ENCODE results near the gene SCFD2. TPM values are rescaled to one million over a fixed set of nuclear protein-coding genes. Genes with fewer than 3 reads are reported as not detected.

Gene SCFD2
- total and polyA plus RNA-seq, 2 of the 8 experiments (the other 6 are each of a cell fraction or from before 2014, with no cell fraction given) = 6.2 to 10.2 TPM

DNA sequence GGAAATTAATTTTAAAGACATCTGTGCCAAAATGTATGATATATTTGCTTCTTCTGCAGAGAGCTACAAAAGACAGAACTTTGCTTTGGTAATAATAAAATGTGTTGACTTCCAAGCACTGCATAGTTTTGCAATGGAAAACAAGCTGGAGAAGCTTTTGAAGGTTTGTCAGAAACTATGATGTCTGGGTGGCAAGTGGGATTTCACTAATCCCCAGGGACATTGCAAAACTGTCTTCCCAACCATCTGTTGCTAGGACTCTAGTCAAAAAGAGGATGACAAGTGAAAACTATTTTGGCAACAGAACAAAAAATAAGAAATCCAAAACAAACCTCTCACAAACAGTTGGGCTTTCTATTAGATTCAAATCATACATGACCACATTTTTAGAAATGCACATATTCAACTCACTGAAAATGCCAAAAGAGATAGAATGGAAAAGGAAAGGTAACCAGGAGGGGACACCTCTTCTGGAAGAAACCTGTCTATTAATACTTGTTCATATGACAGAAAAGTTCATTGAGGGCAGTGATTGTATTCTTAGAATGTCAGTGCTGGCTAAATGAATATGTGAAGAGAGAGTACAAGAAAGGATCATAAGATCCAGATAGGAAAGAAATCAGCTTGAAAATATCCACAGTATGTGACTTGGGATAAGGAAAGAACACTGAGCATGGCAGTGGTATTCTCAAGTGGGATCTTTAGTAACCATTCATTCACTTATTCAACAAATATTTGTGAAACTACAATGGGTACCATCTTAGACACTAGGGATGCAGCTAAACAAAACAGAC, 275.7 kb downstream of the SCFD2 start (continued):
- TF ChIP-seq, protein P1, sequence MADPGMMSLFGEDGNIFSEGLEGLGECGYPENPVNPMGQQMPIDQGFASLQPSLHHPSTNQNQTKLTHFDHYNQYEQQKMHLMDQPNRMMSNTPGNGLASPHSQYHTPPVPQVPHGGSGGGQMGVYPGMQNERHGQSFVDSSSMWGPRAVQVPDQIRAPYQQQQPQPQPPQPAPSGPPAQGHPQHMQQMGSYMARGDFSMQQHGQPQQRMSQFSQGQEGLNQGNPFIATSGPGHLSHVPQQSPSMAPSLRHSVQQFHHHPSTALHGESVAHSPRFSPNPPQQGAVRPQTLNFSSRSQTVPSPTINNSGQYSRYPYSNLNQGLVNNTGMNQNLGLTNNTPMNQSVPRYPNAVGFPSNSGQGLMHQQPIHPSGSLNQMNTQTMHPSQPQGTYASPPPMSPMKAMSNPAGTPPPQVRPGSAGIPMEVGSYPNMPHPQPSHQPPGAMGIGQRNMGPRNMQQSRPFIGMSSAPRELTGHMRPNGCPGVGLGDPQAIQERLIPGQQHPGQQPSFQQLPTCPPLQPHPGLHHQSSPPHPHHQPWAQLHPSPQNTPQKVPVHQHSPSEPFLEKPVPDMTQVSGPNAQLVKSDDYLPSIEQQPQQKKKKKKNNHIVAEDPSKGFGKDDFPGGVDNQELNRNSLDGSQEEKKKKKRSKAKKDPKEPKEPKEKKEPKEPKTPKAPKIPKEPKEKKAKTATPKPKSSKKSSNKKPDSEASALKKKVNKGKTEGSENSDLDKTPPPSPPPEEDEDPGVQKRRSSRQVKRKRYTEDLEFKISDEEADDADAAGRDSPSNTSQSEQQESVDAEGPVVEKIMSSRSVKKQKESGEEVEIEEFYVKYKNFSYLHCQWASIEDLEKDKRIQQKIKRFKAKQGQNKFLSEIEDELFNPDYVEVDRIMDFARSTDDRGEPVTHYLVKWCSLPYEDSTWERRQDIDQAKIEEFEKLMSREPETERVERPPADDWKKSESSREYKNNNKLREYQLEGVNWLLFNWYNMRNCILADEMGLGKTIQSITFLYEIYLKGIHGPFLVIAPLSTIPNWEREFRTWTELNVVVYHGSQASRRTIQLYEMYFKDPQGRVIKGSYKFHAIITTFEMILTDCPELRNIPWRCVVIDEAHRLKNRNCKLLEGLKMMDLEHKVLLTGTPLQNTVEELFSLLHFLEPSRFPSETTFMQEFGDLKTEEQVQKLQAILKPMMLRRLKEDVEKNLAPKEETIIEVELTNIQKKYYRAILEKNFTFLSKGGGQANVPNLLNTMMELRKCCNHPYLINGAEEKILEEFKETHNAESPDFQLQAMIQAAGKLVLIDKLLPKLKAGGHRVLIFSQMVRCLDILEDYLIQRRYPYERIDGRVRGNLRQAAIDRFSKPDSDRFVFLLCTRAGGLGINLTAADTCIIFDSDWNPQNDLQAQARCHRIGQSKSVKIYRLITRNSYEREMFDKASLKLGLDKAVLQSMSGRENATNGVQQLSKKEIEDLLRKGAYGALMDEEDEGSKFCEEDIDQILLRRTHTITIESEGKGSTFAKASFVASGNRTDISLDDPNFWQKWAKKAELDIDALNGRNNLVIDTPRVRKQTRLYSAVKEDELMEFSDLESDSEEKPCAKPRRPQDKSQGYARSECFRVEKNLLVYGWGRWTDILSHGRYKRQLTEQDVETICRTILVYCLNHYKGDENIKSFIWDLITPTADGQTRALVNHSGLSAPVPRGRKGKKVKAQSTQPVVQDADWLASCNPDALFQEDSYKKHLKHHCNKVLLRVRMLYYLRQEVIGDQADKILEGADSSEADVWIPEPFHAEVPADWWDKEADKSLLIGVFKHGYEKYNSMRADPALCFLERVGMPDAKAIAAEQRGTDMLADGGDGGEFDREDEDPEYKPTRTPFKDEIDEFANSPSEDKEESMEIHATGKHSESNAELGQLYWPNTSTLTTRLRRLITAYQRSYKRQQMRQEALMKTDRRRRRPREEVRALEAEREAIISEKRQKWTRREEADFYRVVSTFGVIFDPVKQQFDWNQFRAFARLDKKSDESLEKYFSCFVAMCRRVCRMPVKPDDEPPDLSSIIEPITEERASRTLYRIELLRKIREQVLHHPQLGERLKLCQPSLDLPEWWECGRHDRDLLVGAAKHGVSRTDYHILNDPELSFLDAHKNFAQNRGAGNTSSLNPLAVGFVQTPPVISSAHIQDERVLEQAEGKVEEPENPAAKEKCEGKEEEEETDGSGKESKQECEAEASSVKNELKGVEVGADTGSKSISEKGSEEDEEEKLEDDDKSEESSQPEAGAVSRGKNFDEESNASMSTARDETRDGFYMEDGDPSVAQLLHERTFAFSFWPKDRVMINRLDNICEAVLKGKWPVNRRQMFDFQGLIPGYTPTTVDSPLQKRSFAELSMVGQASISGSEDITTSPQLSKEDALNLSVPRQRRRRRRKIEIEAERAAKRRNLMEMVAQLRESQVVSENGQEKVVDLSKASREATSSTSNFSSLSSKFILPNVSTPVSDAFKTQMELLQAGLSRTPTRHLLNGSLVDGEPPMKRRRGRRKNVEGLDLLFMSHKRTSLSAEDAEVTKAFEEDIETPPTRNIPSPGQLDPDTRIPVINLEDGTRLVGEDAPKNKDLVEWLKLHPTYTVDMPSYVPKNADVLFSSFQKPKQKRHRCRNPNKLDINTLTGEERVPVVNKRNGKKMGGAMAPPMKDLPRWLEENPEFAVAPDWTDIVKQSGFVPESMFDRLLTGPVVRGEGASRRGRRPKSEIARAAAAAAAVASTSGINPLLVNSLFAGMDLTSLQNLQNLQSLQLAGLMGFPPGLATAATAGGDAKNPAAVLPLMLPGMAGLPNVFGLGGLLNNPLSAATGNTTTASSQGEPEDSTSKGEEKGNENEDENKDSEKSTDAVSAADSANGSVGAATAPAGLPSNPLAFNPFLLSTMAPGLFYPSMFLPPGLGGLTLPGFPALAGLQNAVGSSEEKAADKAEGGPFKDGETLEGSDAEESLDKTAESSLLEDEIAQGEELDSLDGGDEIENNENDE (IDR thresholded peaks at IDR 0.05; ENCODE audit: insufficient replicate concordance, low read length) = no peak
- TF ChIP-seq, protein P2, sequence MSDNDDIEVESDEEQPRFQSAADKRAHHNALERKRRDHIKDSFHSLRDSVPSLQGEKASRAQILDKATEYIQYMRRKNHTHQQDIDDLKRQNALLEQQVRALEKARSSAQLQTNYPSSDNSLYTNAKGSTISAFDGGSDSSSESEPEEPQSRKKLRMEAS (IDR thresholded peaks at IDR 0.05) = no peak
- TF ChIP-seq RFX5 (IDR thresholded peaks at IDR 0.05; ENCODE audit: borderline replicate concordance, low read depth, low read length) = no peak

Data from H1 (cell line).